ENCODE results near the gene ZSCAN31. TPM values are rescaled to one million over a fixed set of nuclear protein-coding genes. Genes with fewer than 3 reads are reported as not detected.
A peak's percentile ranks its signal among the peaks of the same experiment; 100 is the strongest.

Gene ZSCAN31
- total and polyA plus RNA-seq, 10 of the 15 experiments (the other 5 are each of a cell fraction or from before 2014, with no cell fraction given), result 1.6 to 5.2 (median 2.9) TPM

- TF ChIP-seq NR2F1 (conservative IDR thresholded peaks at IDR 0.05) (0 out of 2 replicates have a peak, but pooled peaks have one; percentile 24), SREBF1 (IDR thresholded peaks at IDR 0.05; ENCODE audit: low read length) (no peak), ATF7 (IDR thresholded peaks at IDR 0.05; ENCODE audit: low read depth) (peak; percentile 72), BACH1 (IDR thresholded peaks at IDR 0.05; ENCODE audit: borderline replicate concordance) (no peak), SKIL (IDR thresholded peaks at IDR 0.05; ENCODE audit: low read depth, poor library complexity, severe bottlenecking) (peak; percentile 80), ZNF217 (IDR thresholded peaks at IDR 0.05) (peak; percentile 90), EP300 (IDR thresholded peaks at IDR 0.05; ENCODE audit: borderline replicate concordance in 1 of 2, control insufficient read depth in 1 of 2, low read depth in 2 of 2, low read length in 2 of 2) (no peak), SMARCA5 (IDR thresholded peaks at IDR 0.05) (no peak), NFIC (IDR thresholded peaks at IDR 0.05; ENCODE audit: low read depth, low read length) (peak; percentile 56; the same call in 1 of the 2 replicates), CHD4 (IDR thresholded peaks at IDR 0.05) (no peak), MEF2B (IDR thresholded peaks at IDR 0.05; ENCODE audit: partially characterized antibody, poor library complexity, severe bottlenecking) (peak; percentile 80), BRCA1 (IDR thresholded peaks at IDR 0.05; ENCODE audit: low read depth, low read length) (no peak), CREB1 (IDR thresholded peaks at IDR 0.05; ENCODE audit: low read depth) (no peak), GATAD2B (conservative IDR thresholded peaks at IDR 0.05; ENCODE audit: low read depth) (no peak), ZBTB40 (IDR thresholded peaks at IDR 0.05; ENCODE audit: borderline replicate concordance) (no peak), MEF2A (IDR thresholded peaks at IDR 0.05; ENCODE audit: insufficient read depth, low read depth, low read length) (peak; percentile 88), MYB (IDR thresholded peaks at IDR 0.05; ENCODE audit: borderline replicate concordance, low read depth, low read length) (no peak), TAF1 (IDR thresholded peaks at IDR 0.05; ENCODE audit: borderline replicate concordance, low read depth, low read length) (no peak), RFX5 (IDR thresholded peaks at IDR 0.05; ENCODE audit: low read depth, low read length) (no peak), ZZZ3 (IDR thresholded peaks at IDR 0.05; ENCODE audit: control insufficient read depth, insufficient read length, low read depth) (no peak), TBL1XR1 (IDR thresholded peaks at IDR 0.05; ENCODE audit: low read depth, low read length) (no peak), WRNIP1 (IDR thresholded peaks at IDR 0.05; ENCODE audit: borderline replicate concordance, low read depth, low read length) (no peak), PRDM15 (CRISPR knock-in tag; IDR thresholded peaks at IDR 0.05) (no peak)
Measured at GRCh38 chr6:28303570-28303969, 32.4 kb downstream of the ZSCAN31 start (continued).

Measured in GM12878 (cell line).